Testis (tissue), 3 donors: Measurements from ENCODE around the gene INHBB. TPM values are rescaled to one million over a fixed set of nuclear protein-coding genes. Genes with fewer than 3 reads are reported as not detected.

Experiments
- DNase-seq: peaks from one replicate; pipeline ENCODE4 v3.0.0-alpha.2; 2019
- H3K27ac ChIP-seq, 2 donors: fragments of 200-600 bp; sonication (generic); one replicate each; pipeline ENCODE4 v1.5.1; 2019
- H3K27me3 ChIP-seq: fragments of 200-600 bp; sonication (generic); one replicate; pipeline ENCODE4 v1.5.1; 2019
- H3K36me3 ChIP-seq: fragments of 200-600 bp; sonication (generic); one replicate; pipeline ENCODE4 v1.5.1; 2017; ENCODE audit warnings: low read depth; ENCODE audit errors: missing control alignments
- H3K4me1 ChIP-seq: fragments of 200-600 bp; sonication (generic); one replicate; pipeline ENCODE4 v1.5.1; 2019
- H3K4me3 ChIP-seq, 2 donors: fragments of 200-600 bp; sonication (generic); one replicate each; pipeline ENCODE4 v1.5.1; 2017 to 2019
- H3K9me3 ChIP-seq: fragments of 200-600 bp; sonication (generic); one replicate; pipeline ENCODE4 v1.5.1; 2017
- POLR2A ChIP-seq: fragments of 450-650 bp; IDR thresholded peaks from one replicate; pipeline ENCODE4 v1.6.1; 2017; ENCODE audit warnings: antibody characterized with exemption, mild to moderate bottlenecking, moderate library complexity
- WGBS, 2 donors: methylation state at CpG; one replicate each; pipeline ENCODE4 v1.1.5; 2018; 5-methylcytosine and 5-hydroxymethylcytosine counted together
- intact Hi-C: fragments of 100-400 bp; cut with DNase I; formaldehyde crosslinking; loops from one replicate; pipeline ENCODE4 v1.15.1; 2023; ENCODE audit warnings: low total_unique reads
- polyA plus RNA-seq: library from polyadenylated mRNA; stranded (reverse); fragments of 350-450 nt; fragmentation: Illumina TruSeq; extraction: RNeasy Lipid Tissue Mini Kit (QIAGEN cat#74804); gene quantifications from one replicate; pipeline ENCODE4 v1.2.3, GENCODE V29; 2014; ENCODE audit warnings: low read depth, low replicate concordance; ENCODE audit not compliant: insufficient read depth
- total RNA-seq, 2 donors: library from RNA; depleted of rRNA; stranded (reverse); fragments of >200 nt; gene quantifications; one replicate each; pipeline ENCODE4 v1.2.3, GENCODE V29; 2016
- TF ChIP-seq, protein P1 (sequence below), 3 experiments: fragments of 450-650 bp in 2 of 3; fragments of 200-600 bp in 1 of 3; sonication (generic) in 1 of 3; IDR thresholded peaks; one replicate each; pipeline ENCODE4 v1.5.1; 2016 to 2019; ENCODE audit warnings: antibody characterized with exemption in 3 of 3, mild to moderate bottlenecking in 2 of 3, moderate library complexity in 1 of 3

Gene INHBB
- total and polyA plus RNA-seq, 3 donors from 2014 or later, result 46.1 to 123 (median 55.4) TPM

GRCh38 chr2:120334068-120334467 is 11.9 kb upstream of the INHBB start:
- Histone ChIP-seq H3K4me1 (no peaks in the 10 kb centered on the region), H3K27ac (no peak overlapping the region), H3K36me3 (no peaks in the 10 kb centered on the region), H3K27me3 (no peaks in the 10 kb centered on the region), H3K9me3 (no peaks in the 10 kb centered on the region), H3K4me3 (no peak overlapping the region)
- no peak for DNase-seq
- 92 to 100% methylated on average over 1 of the region's 1 CpG for WGBS, 2 donors
- TF ChIP-seq, protein P1, sequence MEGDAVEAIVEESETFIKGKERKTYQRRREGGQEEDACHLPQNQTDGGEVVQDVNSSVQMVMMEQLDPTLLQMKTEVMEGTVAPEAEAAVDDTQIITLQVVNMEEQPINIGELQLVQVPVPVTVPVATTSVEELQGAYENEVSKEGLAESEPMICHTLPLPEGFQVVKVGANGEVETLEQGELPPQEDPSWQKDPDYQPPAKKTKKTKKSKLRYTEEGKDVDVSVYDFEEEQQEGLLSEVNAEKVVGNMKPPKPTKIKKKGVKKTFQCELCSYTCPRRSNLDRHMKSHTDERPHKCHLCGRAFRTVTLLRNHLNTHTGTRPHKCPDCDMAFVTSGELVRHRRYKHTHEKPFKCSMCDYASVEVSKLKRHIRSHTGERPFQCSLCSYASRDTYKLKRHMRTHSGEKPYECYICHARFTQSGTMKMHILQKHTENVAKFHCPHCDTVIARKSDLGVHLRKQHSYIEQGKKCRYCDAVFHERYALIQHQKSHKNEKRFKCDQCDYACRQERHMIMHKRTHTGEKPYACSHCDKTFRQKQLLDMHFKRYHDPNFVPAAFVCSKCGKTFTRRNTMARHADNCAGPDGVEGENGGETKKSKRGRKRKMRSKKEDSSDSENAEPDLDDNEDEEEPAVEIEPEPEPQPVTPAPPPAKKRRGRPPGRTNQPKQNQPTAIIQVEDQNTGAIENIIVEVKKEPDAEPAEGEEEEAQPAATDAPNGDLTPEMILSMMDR (IDR thresholded peaks at IDR 0.05), result no peak
- TF ChIP-seq POLR2A, result no peak
- intact Hi-C loops, result loop anchor here (10.0 kb wide), 1 partner anchor 731 kb away; no protein-coding TSS in a partner anchor

GRCh38 chr2:120336749-120337148 is 9.2 kb upstream of the INHBB start:
- WGBS, 2 donors, result 85 to 95% methylated on average over 8 of the region's 8 CpGs
- no peak for TF ChIP-seq POLR2A
- TF ChIP-seq, protein P1 (IDR thresholded peaks at IDR 0.05), result no peak
- Histone ChIP-seq H3K9me3 (no peaks in the 10 kb centered on the region), H3K4me3 (no peak overlapping the region), H3K27me3 (no peaks in the 10 kb centered on the region), H3K36me3 (no peaks in the 10 kb centered on the region), H3K27ac (no peak overlapping the region), H3K4me1 (no peaks in the 10 kb centered on the region)
- no peak for DNase-seq
- intact Hi-C loops, result loop anchor here (10.0 kb wide), 1 partner anchor 728 kb away; no protein-coding TSS in a partner anchor

- intact Hi-C loops, result loop anchor here (10.0 kb wide), 1 partner anchor 727 kb away; no protein-coding TSS in a partner anchor
- Histone ChIP-seq H3K36me3 (no peaks in the 10 kb centered on the region), H3K27me3 (no peaks in the 10 kb centered on the region), H3K27ac (no peak overlapping the region), H3K9me3 (no peaks in the 10 kb centered on the region), H3K4me1 (peaks cover 3% of the 10 kb centered on the region), H3K4me3 (no peak overlapping the region)
- 82 to 83% methylated on average over 1 of the region's 1 CpG for WGBS, 2 donors
- TF ChIP-seq POLR2A, result no peak
- TF ChIP-seq, protein P1 (IDR thresholded peaks at IDR 0.05), result no peak
- no peak for DNase-seq
Measured at GRCh38 chr2:120338015-120338414, 7.9 kb upstream of the INHBB start.

DNA sequence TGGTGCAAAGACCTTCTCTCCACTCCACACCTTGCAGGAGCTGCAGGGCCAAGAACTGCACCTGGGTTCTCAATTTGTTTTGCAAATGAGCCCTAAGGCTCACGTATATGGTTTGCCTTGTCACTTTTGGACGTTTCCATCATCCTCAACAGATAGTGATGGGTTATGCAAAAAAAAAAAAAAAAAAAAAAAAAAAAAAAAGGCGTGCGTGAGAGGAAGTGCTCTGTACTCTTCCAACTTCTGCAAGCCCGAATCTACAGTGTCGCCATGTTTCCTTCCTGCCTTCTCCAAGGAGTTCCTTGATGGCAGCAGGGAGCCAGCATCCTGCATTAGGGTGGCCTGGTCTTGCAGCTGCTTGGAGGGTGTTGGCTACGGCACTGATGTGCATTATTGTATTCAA is 4.0 kb upstream of the INHBB start:
- intact Hi-C loops, result no loop called here
- Histone ChIP-seq H3K4me3 (no peak overlapping the region), H3K27me3 (no peaks in the 10 kb centered on the region), H3K27ac (no peak overlapping the region), H3K36me3 (no peaks in the 10 kb centered on the region), H3K9me3 (no peaks in the 10 kb centered on the region), H3K4me1 (peaks cover 13% of the 10 kb centered on the region)
- WGBS, 2 donors, result 65 to 72% methylated on average over 7 of the region's 7 CpGs
- TF ChIP-seq, protein P1 (IDR thresholded peaks at IDR 0.05), result no peak
- no peak for DNase-seq

DNA sequence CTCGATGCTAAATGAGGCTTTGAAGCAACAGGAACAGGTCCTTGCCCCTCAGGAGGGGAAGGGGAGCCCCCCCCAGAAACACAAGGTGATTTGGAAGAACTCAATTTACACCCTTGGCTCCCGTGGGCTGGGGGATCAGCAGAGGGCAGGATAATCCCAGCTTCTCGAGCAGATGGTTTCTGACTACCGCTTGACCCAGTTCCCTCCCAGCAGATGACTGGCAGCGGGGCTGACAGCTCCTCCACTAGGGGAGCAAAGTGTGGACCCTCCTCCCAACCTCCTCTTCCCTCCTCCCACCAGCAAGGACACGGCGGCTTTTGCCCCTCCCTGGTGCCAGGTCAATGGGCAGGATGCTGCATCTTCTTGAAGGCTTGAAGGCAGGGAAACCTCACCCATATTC is 3.5 kb upstream of the INHBB start:
- TF ChIP-seq, protein P1 (IDR thresholded peaks at IDR 0.05), result no peak
- no peak for TF ChIP-seq POLR2A
- no peaks in the 10 kb centered on the region for H3K27me3 ChIP-seq
- H3K27ac ChIP-seq, result no peak overlapping the region
- no peaks in the 10 kb centered on the region for H3K36me3 ChIP-seq
- 35 to 48% methylated on average over 7 of the region's 7 CpGs for WGBS, 2 donors
- no peak overlapping the region for H3K4me3 ChIP-seq
- H3K9me3 ChIP-seq, result no peaks in the 10 kb centered on the region
- peaks cover 13% of the 10 kb centered on the region for H3K4me1 ChIP-seq
- no peak for DNase-seq
- intact Hi-C loops, result no loop called here
